ENCODE measurements around the gene C5orf52.

C5orf52 gene

GRCh38 chr5:157650991-157651611 is 20.2 kb upstream of the C5orf52 start (continued):
- TF ChIP-seq ZNF565 (CRISPR knock-in tag; conservative IDR thresholded peaks at IDR 0.05; ENCODE audit: low read depth), result no peak
- TF ChIP-seq ARNTL (CRISPR knock-in tag; IDR thresholded peaks at IDR 0.05; ENCODE audit: borderline replicate concordance, low read depth), result no peak
- TF ChIP-seq TOX (CRISPR knock-in tag; IDR thresholded peaks at IDR 0.05; ENCODE audit: borderline replicate concordance), result no peak

GRCh38 chr5:157651623-157652376 is 19.5 kb upstream of the C5orf52 start:
- ATAC-seq, result no peak
- TF ChIP-seq OSR1 (CRISPR knock-in tag; IDR thresholded peaks at IDR 0.05), result no peak
- no peak for TF ChIP-seq TSHZ2 (CRISPR knock-in tag; IDR thresholded peaks at IDR 0.05)
- TF ChIP-seq ZC3H10 (CRISPR knock-in tag; IDR thresholded peaks at IDR 0.05), result no peak
- TF ChIP-seq TOX (CRISPR knock-in tag; IDR thresholded peaks at IDR 0.05; ENCODE audit: borderline replicate concordance), result no peak
- no peak for TF ChIP-seq ISL1 (CRISPR knock-in tag; IDR thresholded peaks at IDR 0.05)
- TF ChIP-seq ZFP3 (CRISPR knock-in tag; IDR thresholded peaks at IDR 0.05), result no peak
- TF ChIP-seq CSDC2 (CRISPR knock-in tag; IDR thresholded peaks at IDR 0.05), result no peak
- no peak for TF ChIP-seq SNAI2 (CRISPR knock-in tag; IDR thresholded peaks at IDR 0.05)
- no peak for TF ChIP-seq BACH2 (CRISPR knock-in tag; IDR thresholded peaks at IDR 0.05; ENCODE audit: borderline replicate concordance)
- TF ChIP-seq RARB (CRISPR knock-in tag; IDR thresholded peaks at IDR 0.05), result no peak
- no peak for TF ChIP-seq ARNTL (CRISPR knock-in tag; IDR thresholded peaks at IDR 0.05; ENCODE audit: borderline replicate concordance, low read depth)
- no peak for TF ChIP-seq PPARA (CRISPR knock-in tag; IDR thresholded peaks at IDR 0.05; ENCODE audit: borderline replicate concordance)
- no peak for TF ChIP-seq ZNF565 (CRISPR knock-in tag; conservative IDR thresholded peaks at IDR 0.05; ENCODE audit: low read depth)
- TF ChIP-seq TCF4 (CRISPR knock-in tag; IDR thresholded peaks at IDR 0.05; ENCODE audit: borderline replicate concordance), result no peak
- TF ChIP-seq GLIS3 (CRISPR knock-in tag; IDR thresholded peaks at IDR 0.05), result no peak

- TF ChIP-seq ISL1 (CRISPR knock-in tag; IDR thresholded peaks at IDR 0.05) (no peak), ZFP3 (CRISPR knock-in tag; IDR thresholded peaks at IDR 0.05) (no peak), ZNF8 (CRISPR knock-in tag; IDR thresholded peaks at IDR 0.05) (no peak), ZNF565 (CRISPR knock-in tag; conservative IDR thresholded peaks at IDR 0.05; ENCODE audit: low read depth) (no peak), CSRNP3 (CRISPR knock-in tag; IDR thresholded peaks at IDR 0.05) (no peak), TSHZ2 (CRISPR knock-in tag; IDR thresholded peaks at IDR 0.05) (no peak), ZC3H10 (CRISPR knock-in tag; IDR thresholded peaks at IDR 0.05) (no peak), CSDC2 (CRISPR knock-in tag; IDR thresholded peaks at IDR 0.05) (no peak), SNAI2 (CRISPR knock-in tag; IDR thresholded peaks at IDR 0.05) (no peak), ZNF70 (CRISPR knock-in tag; IDR thresholded peaks at IDR 0.05) (no peak)
- no peak for ATAC-seq
Measured at GRCh38 chr5:157652377-157652692, 19.0 kb upstream of the C5orf52 start, which contains the start of gene SOX30. Gene SOX30, minus strand, starts transcription at chr5:157652438. Its CDS starts 360 bp downstream, at chr5:157652078.

- TF ChIP-seq CREB5 (CRISPR knock-in tag; IDR thresholded peaks at IDR 0.05; ENCODE audit: low read depth) (no peak), ZNF70 (CRISPR knock-in tag; IDR thresholded peaks at IDR 0.05) (no peak), GLIS3 (CRISPR knock-in tag; IDR thresholded peaks at IDR 0.05) (no peak), BACH2 (CRISPR knock-in tag; IDR thresholded peaks at IDR 0.05; ENCODE audit: borderline replicate concordance) (no peak), SNAI2 (CRISPR knock-in tag; IDR thresholded peaks at IDR 0.05) (no peak), TSHZ2 (CRISPR knock-in tag; IDR thresholded peaks at IDR 0.05) (no peak), TOX (CRISPR knock-in tag; IDR thresholded peaks at IDR 0.05; ENCODE audit: borderline replicate concordance) (no peak), TCF4 (CRISPR knock-in tag; IDR thresholded peaks at IDR 0.05; ENCODE audit: borderline replicate concordance) (no peak), ZFP30 (CRISPR knock-in tag; IDR thresholded peaks at IDR 0.05) (no peak), ZFP3 (CRISPR knock-in tag; IDR thresholded peaks at IDR 0.05) (no peak), CSRNP3 (CRISPR knock-in tag; IDR thresholded peaks at IDR 0.05) (no peak)
- no peak for ATAC-seq
Measured at GRCh38 chr5:157657516-157657915, 13.8 kb upstream of the C5orf52 start.
